ENCODE measurements around the gene BATF2.

BATF2 gene

GRCh38 chr11:65021509-65021908 lies 24.7 kb upstream of the BATF2 start:
- Histone ChIP-seq H3K27me3 (ENCODE audit: control insufficient read depth, insufficient read depth, low read length) (no peaks in the 10 kb centered on the region), H3K4me2 (ENCODE audit: low read length) (no peak overlapping the region), H3K4me3 (ENCODE audit: low read depth, low read length) (no peak overlapping the region), H3K4me1 (no peaks in the 10 kb centered on the region), H3K27ac (no peak overlapping the region), H2AFZ (no peak overlapping the region), H3K9me3 (ENCODE audit: control insufficient read depth, low read length) (no peaks in the 10 kb centered on the region), H3K79me2 (no peaks in the 10 kb centered on the region), H3K36me3 (ENCODE audit: control insufficient read depth, insufficient read depth, low read length) (no peaks in the 10 kb centered on the region), H3K9ac (no peak overlapping the region)
- TF ChIP-seq CTCF (IDR thresholded peaks at IDR 0.05): no peak

- Histone ChIP-seq H3K27me3 (ENCODE audit: control insufficient read depth, insufficient read depth, low read length) (no peaks in the 10 kb centered on the region), H3K36me3 (ENCODE audit: control insufficient read depth, insufficient read depth, low read length) (no peaks in the 10 kb centered on the region), H3K4me1 (no peaks in the 10 kb centered on the region), H3K79me2 (no peaks in the 10 kb centered on the region), H3K9ac (no peak overlapping the region), H3K4me3 (ENCODE audit: low read depth, low read length) (no peak overlapping the region), H2AFZ (no peak overlapping the region), H3K27ac (no peak overlapping the region), H3K9me3 (ENCODE audit: control insufficient read depth, low read length) (no peaks in the 10 kb centered on the region), H3K4me2 (ENCODE audit: low read length) (no peak overlapping the region)
- TF ChIP-seq CTCF (IDR thresholded peaks at IDR 0.05): no peak
These were observed 24.2 kb upstream of the BATF2 start for GRCh38 chr11:65021003-65021402.

DNA sequence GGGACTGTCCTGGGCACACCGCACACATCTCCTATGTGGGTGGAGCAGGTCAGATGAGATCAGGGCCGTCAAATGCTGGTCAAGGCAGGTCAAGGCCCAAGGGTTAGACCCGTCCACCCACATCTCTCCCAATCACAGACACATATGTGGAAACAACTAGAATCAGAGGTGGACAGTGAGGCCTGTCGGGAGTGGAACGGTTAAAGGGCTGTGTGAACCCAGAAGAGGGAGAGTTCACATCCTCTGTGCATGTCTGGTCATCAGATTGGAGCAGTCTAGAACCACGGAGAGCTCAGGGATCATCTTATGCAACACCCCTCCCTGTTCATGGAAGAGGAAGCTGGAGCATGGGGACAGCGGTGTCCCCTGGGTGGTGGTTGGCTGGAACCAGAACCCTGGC lies 23.1 kb upstream of the BATF2 start:
- TF ChIP-seq CTCF (IDR thresholded peaks at IDR 0.05): no peak
- Histone ChIP-seq H3K9me3 (ENCODE audit: control insufficient read depth, low read length) (no peaks in the 10 kb centered on the region), H3K79me2 (peaks cover 7% of the 10 kb centered on the region), H3K27ac (no peak overlapping the region), H3K9ac (no peak overlapping the region), H3K36me3 (ENCODE audit: control insufficient read depth, insufficient read depth, low read length) (no peaks in the 10 kb centered on the region), H3K27me3 (ENCODE audit: control insufficient read depth, insufficient read depth, low read length) (no peaks in the 10 kb centered on the region), H3K4me3 (ENCODE audit: low read depth, low read length) (no peak overlapping the region), H2AFZ (no peak overlapping the region), H3K4me1 (no peaks in the 10 kb centered on the region), H3K4me2 (ENCODE audit: low read length) (no peak overlapping the region)

GRCh38 chr11:65017937-65018336 lies 21.2 kb upstream of the BATF2 start:
- H3K9me3 ChIP-seq (ENCODE audit: control insufficient read depth, low read length): no peaks in the 10 kb centered on the region
- H3K27ac ChIP-seq: no peak overlapping the region
- H3K36me3 ChIP-seq (ENCODE audit: control insufficient read depth, insufficient read depth, low read length): no peaks in the 10 kb centered on the region
- H3K27me3 ChIP-seq (ENCODE audit: control insufficient read depth, insufficient read depth, low read length): no peaks in the 10 kb centered on the region
- TF ChIP-seq CTCF (IDR thresholded peaks at IDR 0.05): no peak
- no peak overlapping the region for H3K9ac ChIP-seq
- no peaks in the 10 kb centered on the region for H3K4me1 ChIP-seq
- H3K4me3 ChIP-seq (ENCODE audit: low read depth, low read length): no peak overlapping the region
- peaks cover 7% of the 10 kb centered on the region for H3K79me2 ChIP-seq
- no peak overlapping the region for H2AFZ ChIP-seq
- no peak overlapping the region for H3K4me2 ChIP-seq (ENCODE audit: low read length)

- TF ChIP-seq CTCF (IDR thresholded peaks at IDR 0.05): no peak
- H3K36me3 ChIP-seq (ENCODE audit: control insufficient read depth, insufficient read depth, low read length): no peaks in the 10 kb centered on the region
- no peak overlapping the region for H3K4me2 ChIP-seq (ENCODE audit: low read length)
- H3K27ac ChIP-seq: no peak overlapping the region
- H3K9ac ChIP-seq: no peak overlapping the region
- no peak overlapping the region for H3K4me3 ChIP-seq (ENCODE audit: low read depth, low read length)
- H2AFZ ChIP-seq: no peak overlapping the region
- peaks cover 7% of the 10 kb centered on the region for H3K79me2 ChIP-seq
- no peaks in the 10 kb centered on the region for H3K9me3 ChIP-seq (ENCODE audit: control insufficient read depth, low read length)
- H3K27me3 ChIP-seq (ENCODE audit: control insufficient read depth, insufficient read depth, low read length): no peaks in the 10 kb centered on the region
- no peaks in the 10 kb centered on the region for H3K4me1 ChIP-seq
These were observed 19.9 kb upstream of the BATF2 start for GRCh38 chr11:65016705-65017104.

Data from parathyroid adenoma (tissue), 2 donors.